ENCODE measurements around the gene CSNK2B.

- TF ChIP-seq CTCF (IDR thresholded peaks at IDR 0.05) = no peak
- no peak for TF ChIP-seq POLR2A (IDR thresholded peaks at IDR 0.05)
These were observed 3.7 kb upstream of the CSNK2B start for GRCh38 chr6:31662124-31662723.

Data from testis (tissue), 2 donors.